Stimulated activated CD8-positive, alpha-beta memory T cell treated with anti-CD3 and anti-CD28 coated beads, Interleukin-12 subunit alpha, Interleukin-12 subunit beta, amount 100 ng/mL, for 1 hour (primary cell): ENCODE results near the gene MPIG6B.
A peak's percentile ranks its signal among the peaks of the same experiment; 100 is the strongest.

Experiments
- DNase-seq: peaks from one replicate; pipeline ENCODE4 v3.0.0-alpha.2; 2020; ENCODE audit warnings: low read depth

Gene MPIG6B

GRCh38 chr6:31767096-31767645, 44.0 kb downstream of the MPIG6B start:
- no peak for DNase-seq

GRCh38 chr6:31768363-31769257, 45.4 kb downstream of the MPIG6B start:
- DNase-seq = no peak

DNA sequence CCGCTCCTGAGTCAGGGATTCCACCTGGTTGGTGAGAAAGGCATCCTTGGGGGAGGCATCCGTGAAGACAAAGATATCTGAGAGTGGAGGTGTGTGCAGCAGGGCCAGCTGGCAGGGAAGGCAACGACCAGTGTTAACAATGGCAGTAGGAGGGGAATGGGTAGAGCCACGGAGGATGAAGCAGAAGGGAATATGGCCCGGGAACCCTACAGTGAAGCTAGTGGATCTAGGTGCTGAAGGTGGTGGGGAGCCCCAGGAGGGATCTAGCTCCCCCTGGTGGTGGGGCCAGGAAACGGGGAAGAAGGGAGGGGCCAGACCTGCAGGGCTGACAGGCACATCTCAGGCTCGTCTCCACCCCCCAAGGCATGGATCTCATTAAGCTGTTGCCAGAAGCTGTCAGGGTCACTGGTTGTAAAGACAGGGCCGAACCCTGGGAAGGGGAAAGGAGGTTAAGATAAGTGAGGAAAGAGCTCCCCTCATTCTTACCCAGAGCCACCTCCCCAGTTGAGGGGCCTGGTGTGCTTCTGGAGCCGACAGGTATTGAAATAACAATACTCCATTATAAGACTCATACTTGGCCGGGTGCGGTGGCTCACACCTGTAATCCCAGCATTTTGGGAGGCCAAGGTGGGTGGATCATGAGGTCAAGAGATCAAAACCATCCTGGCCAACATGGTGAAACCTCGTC, 46.7 kb downstream of the MPIG6B start:
- peak; percentile 70 for DNase-seq

DNA sequence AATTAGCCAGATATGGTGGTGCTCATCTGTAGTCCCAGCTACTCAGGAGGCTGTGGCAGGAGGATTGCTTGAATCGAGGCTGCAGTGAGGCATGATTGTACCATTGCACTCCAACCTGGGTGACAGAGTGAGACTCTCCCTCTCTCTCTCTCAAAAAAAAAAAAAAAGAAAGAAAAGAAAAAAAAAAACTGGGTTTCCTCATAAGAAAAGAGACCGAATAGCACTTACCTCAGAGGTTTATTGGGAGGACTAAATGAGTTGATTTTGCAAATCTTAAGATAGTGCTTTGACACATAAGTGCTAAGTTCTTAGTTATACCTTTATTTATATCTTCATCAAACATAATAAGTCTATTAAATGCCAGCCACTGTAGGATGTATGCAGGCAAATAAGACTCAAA, 47.7 kb downstream of the MPIG6B start:
- no peak for DNase-seq

GRCh38 chr6:31771992-31772358, 48.8 kb downstream of the MPIG6B start:
- no peak for DNase-seq

DNA sequence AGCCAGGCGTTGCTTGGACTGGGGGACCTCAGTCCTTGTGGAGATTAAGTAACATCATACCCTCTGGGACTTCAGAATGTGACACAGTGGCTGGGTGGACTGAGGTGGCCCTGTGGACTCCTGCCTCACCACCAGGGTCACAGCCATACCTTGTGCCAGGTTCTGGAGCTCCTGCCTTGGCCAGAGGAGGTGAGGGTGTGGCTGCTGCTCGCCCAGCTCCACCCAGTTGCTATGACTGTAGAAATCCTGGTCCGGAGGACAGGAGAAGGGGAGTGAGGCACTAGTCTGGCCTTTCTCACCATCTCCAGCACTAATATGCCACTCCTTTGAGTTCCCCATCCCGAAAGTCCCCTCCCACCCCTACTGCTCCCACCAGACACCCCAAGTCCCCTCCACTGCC, 52.0 kb downstream of the MPIG6B start:
- no peak for DNase-seq

DNA sequence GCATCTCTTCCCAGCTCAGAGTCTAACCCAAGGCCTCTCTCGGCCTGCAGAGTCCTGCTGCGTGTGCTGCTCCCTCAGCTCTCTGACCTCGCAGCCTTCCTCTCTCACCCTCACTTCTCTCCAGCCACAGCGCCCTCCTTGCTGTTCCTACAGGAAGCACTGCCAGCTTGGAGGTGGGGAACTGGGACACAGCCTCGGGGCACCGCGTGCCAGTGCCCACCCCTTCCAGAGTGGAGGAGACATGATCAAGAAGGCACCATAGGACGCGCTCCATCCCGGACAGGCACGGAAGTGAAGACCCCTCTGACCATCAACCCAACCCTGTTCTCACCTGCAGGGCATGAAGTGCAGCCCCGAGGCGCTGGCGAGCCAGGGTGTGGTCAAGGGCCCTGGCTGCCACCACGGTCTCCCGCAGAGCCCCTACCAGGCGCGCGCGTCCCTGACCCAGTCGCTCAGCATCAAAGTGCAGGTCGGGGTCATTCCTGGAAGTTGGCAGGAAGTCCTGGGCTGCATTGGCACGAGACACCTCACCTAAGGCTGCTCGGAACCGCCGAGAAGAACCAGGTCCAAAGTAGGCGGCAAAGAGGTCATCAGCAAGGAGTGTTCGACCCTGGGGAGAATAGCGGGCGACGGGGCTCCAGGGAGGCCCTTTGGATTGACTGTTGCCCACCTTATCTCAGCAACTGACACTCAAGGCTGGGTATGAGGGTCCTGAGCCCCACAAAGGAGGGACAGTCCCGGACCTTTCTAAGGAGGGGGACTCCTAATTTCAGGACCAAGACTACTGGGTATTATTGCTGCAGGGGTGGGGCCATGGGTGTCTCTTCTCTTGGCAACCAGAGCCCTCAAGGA, 52.7 kb downstream of the MPIG6B start:
- DNase-seq = no peak
